Tibial nerve (tissue), 4 donors: ENCODE results near the gene GGNBP2.

ENCODE experiments used
- CTCF ChIP-seq, 5 experiments: fragments of 200-600 bp in 3 of 5; fragments of 450-650 bp in 2 of 5; sonication (generic) in 3 of 5; IDR thresholded peaks; one replicate each; pipeline ENCODE4 v1.5.1; 2016 to 2019; ENCODE audit warnings: antibody characterized with exemption in 5 of 5, mild to moderate bottlenecking in 3 of 5, moderate library complexity in 2 of 5
- EP300 ChIP-seq, 2 donors: sonication (generic); formaldehyde crosslinking; IDR thresholded peaks; one replicate each; pipeline ENCODE4 v1.6.1; 2017; ENCODE audit warnings: antibody characterized with exemption in 2 of 2, mild to moderate bottlenecking in 1 of 2
- POLR2A ChIP-seq, 2 donors: fragments of 450-650 bp; IDR thresholded peaks; one replicate each; pipeline ENCODE4 v1.6.1; 2017; ENCODE audit warnings: antibody characterized with exemption in 2 of 2, mild to moderate bottlenecking in 2 of 2, moderate library complexity in 2 of 2

- TF ChIP-seq CTCF (IDR thresholded peaks at IDR 0.05) (no peak), POLR2A (IDR thresholded peaks at IDR 0.05) (no peak), EP300 (IDR thresholded peaks at IDR 0.05) (no peak)
These were observed 34.0 kb downstream of the GGNBP2 start for GRCh38 chr17:36578671-36579070.
